ENCODE measurements around the gene TRIO.

Gene TRIO

GRCh38 chr5:14247054-14247386 is 103.9 kb downstream of the TRIO start:
- DNase-seq (ENCODE audit: low spot score) = no peak

GRCh38 chr5:14249258-14250082 is 106.3 kb downstream of the TRIO start:
- no peak for DNase-seq (ENCODE audit: low spot score)

- no peak for DNase-seq (ENCODE audit: low spot score)
Observed at GRCh38 chr5:14250084-14250695, 107.0 kb downstream of the TRIO start.

- no peak for DNase-seq (ENCODE audit: low spot score)
Observed at GRCh38 chr5:14250748-14251701, 107.9 kb downstream of the TRIO start.

- DNase-seq (ENCODE audit: low spot score) = no peak
Observed at GRCh38 chr5:14251733-14252132, 108.6 kb downstream of the TRIO start.

- no peak for DNase-seq (ENCODE audit: low spot score)
Observed at GRCh38 chr5:14252793-14253192, 109.7 kb downstream of the TRIO start.

GRCh38 chr5:14254686-14255085 is 111.5 kb downstream of the TRIO start:
- DNase-seq (ENCODE audit: low spot score) = no peak

GRCh38 chr5:14256026-14256690 is 113.0 kb downstream of the TRIO start:
- no peak for DNase-seq (ENCODE audit: low spot score)

GRCh38 chr5:14256756-14257393 is 113.7 kb downstream of the TRIO start:
- no peak for DNase-seq (ENCODE audit: low spot score)

GRCh38 chr5:14257995-14258403 is 114.9 kb downstream of the TRIO start:
- no peak for DNase-seq (ENCODE audit: low spot score)

GRCh38 chr5:14258840-14259239 is 115.7 kb downstream of the TRIO start:
- no peak for DNase-seq (ENCODE audit: low spot score)

- DNase-seq (ENCODE audit: low spot score) = no peak
Observed at GRCh38 chr5:14260637-14261036, 117.5 kb downstream of the TRIO start.

GRCh38 chr5:14261235-14261634 is 118.1 kb downstream of the TRIO start:
- no peak for DNase-seq (ENCODE audit: low spot score)

- no peak for DNase-seq (ENCODE audit: low spot score)
Observed at GRCh38 chr5:14261856-14262611, 118.9 kb downstream of the TRIO start.

GRCh38 chr5:14263113-14263512 is 120.0 kb downstream of the TRIO start:
- no peak for DNase-seq (ENCODE audit: low spot score)

- no peak for DNase-seq (ENCODE audit: low spot score)
Observed at GRCh38 chr5:14263699-14264098, 120.6 kb downstream of the TRIO start.

- peak; percentile 97 for DNase-seq (ENCODE audit: low spot score)
Observed at GRCh38 chr5:14264605-14265316, 121.6 kb downstream of the TRIO start.

GRCh38 chr5:14265570-14265969 is 122.4 kb downstream of the TRIO start:
- peak; percentile 57 for DNase-seq (ENCODE audit: low spot score)

- no peak for DNase-seq (ENCODE audit: low spot score)
Observed at GRCh38 chr5:14266171-14266570, 123.0 kb downstream of the TRIO start.

GRCh38 chr5:14266686-14267085 is 123.5 kb downstream of the TRIO start:
- no peak for DNase-seq (ENCODE audit: low spot score)

Measured in LoVo (cell line).